ENCODE data around the gene GRAMD1A. TPM values are rescaled to one million over a fixed set of nuclear protein-coding genes. Genes with fewer than 3 reads are reported as not detected.

GRAMD1A gene
- total and polyA plus RNA-seq, 2 of the 8 experiments (the other 6 are each of a cell fraction or from before 2014, with no cell fraction given) = 113 to 154 TPM

GRCh38 chr19:35038623-35039512 lies 38.7 kb downstream of the GRAMD1A start:
- Histone ChIP-seq H4K91ac (replicated peaks; ENCODE audit: insufficient read length, low read length) (peak overlapping the region; percentile 61), H2AFZ (ENCODE audit: low read length) (no peak overlapping the region), H3K36me3 (ENCODE audit: control insufficient read depth in 2 of 4, insufficient read depth in 4 of 4, low read length in 3 of 4) (no peaks in the 10 kb centered on the region; a peak in 2 of 8 replicates), H2BK5ac (ENCODE audit: low read depth, low read length) (0 out of 2 replicates have a peak overlapping the region, but pooled peaks have one; percentile 52), H3K23me2 (ENCODE audit: low read depth, low read length) (peaks cover 7% of the 10 kb centered on the region; the same call in 1 of the 2 replicates), H3K27me3 (replicated peaks in 1 of 4; ENCODE audit: control insufficient read depth in 3 of 4, extremely low read depth in 1 of 4, insufficient read depth in 3 of 4, low read length in 3 of 4) (no peaks in the 10 kb centered on the region), H3K4me2 (ENCODE audit: insufficient read depth in 1 of 2, low read depth in 2 of 2, low read length in 2 of 2) (no peak overlapping the region; a peak in 1 of 4 replicates), H4K20me1 (replicated peaks in 1 of 2; ENCODE audit: control insufficient read depth in 1 of 2, insufficient read depth in 2 of 2, low read length in 2 of 2) (no peaks in the 10 kb centered on the region), H2AK5ac (ENCODE audit: low read depth, low read length) (0 out of 2 replicates have a peak overlapping the region, but pooled peaks have one; percentile 96), H4K8ac (ENCODE audit: extremely low read depth, insufficient read depth, low read length) (no peak overlapping the region), H2BK120ac (replicated peaks; ENCODE audit: low read depth, low read length) (no peak overlapping the region), H3K56ac (replicated peaks; ENCODE audit: insufficient read length, low read depth, low read length) (no peak overlapping the region), H3K18ac (ENCODE audit: extremely low read depth, low read length) (no peak overlapping the region; the same call in 1 of the 2 replicates), H3K79me1 (ENCODE audit: low read depth, low read length) (no peaks in the 10 kb centered on the region), H3K14ac (ENCODE audit: insufficient read length) (no peak overlapping the region), H3K4me1 (replicated peaks in 1 of 4; ENCODE audit: control insufficient read depth in 3 of 4, insufficient read depth in 4 of 4, low read length in 3 of 4) (peaks cover 0 to 24% (median 20%) of the 10 kb centered on the region in 4 experiments; a peak in 6 of 7 replicates), H3K27ac (ENCODE audit: low read depth, low read length) (no peak overlapping the region), H3K9me3 (ENCODE audit: insufficient read depth in 2 of 2, low read depth in 1 of 2, low read length in 1 of 2) (no peaks in the 10 kb centered on the region), H2BK15ac (ENCODE audit: low read length) (peak overlapping the region; percentile 92), H3K4me3 (ENCODE audit: extremely low read depth in 1 of 4, insufficient read depth in 2 of 4, low read depth in 3 of 4, low read length in 4 of 4) (peak overlapping the region in 1 of 4 experiments; percentile 66; a peak in 2 of 8 replicates), H3K4ac (replicated peaks; ENCODE audit: insufficient read length, low read depth, low read length) (no peak overlapping the region), H3K23ac (ENCODE audit: insufficient read length) (no peak overlapping the region), H3K79me2 (ENCODE audit: control insufficient read depth in 1 of 2, insufficient read depth in 2 of 2, low read length in 2 of 2) (peaks cover 0 to 8% of the 10 kb centered on the region in 2 experiments; a peak in 1 of 4 replicates), H3K9ac (replicated peaks in 1 of 4; ENCODE audit: extremely low read depth in 1 of 4, low read depth in 3 of 4, low read length in 3 of 4) (no peak overlapping the region), H2BK20ac (ENCODE audit: low read length) (0 out of 2 replicates have a peak overlapping the region, but pooled peaks have one; percentile 87), H4K5ac (ENCODE audit: insufficient read length, low read depth, low read length) (no peak overlapping the region), H2BK12ac (ENCODE audit: low read depth, low read length) (peak overlapping the region; percentile 97; the same call in 1 of the 2 replicates)
- ChIA-PET POLR2A (ENCODE audit: partially characterized antibody) (interaction anchor here (0.7 to 2.0 kb wide), 7 partner anchors 7 to 43 kb away, joined by 3 to 14 read pairs (median 3); partner anchors contain the start of genes GRAMD1A and SCN1B), CTCF (ENCODE audit: partially characterized antibody) (interaction anchor here (0.7 to 0.9 kb wide), 3 partner anchors 28 to 200 kb away, joined by 3 to 5 read pairs (median 3); no protein-coding TSS in a partner anchor)
- FAIRE-seq = no peak
- no peak for DNase-seq (ENCODE audit: low read depth in 1 of 2, low spot score in 2 of 2)
- 85% methylated on average over 16 of the region's 17 CpGs; no CpG with 5 or more reads in 1 of the 2 experiments for WGBS, 2 experiments (ENCODE audit: extremely low coverage in 1 of 2, insufficient coverage in 1 of 2, insufficient read length in 1 of 2, insufficient replicate concordance in 2 of 2, low coverage in 1 of 2, low lambda C conversion rate in 2 of 2, missing lambda C conversion rate in 1 of 2)
- no peak for TF ChIP-seq BRCA1 (IDR thresholded peaks at IDR 0.05; ENCODE audit: low read depth, low read length)
- no peak for TF ChIP-seq GTF2F1 (IDR thresholded peaks at IDR 0.05; ENCODE audit: borderline replicate concordance, low read depth, low read length)
- TF ChIP-seq RXRA (IDR thresholded peaks at IDR 0.05; ENCODE audit: insufficient read depth, low read depth, low read length) = no peak
- TF ChIP-seq TEAD4 (IDR thresholded peaks at IDR 0.05; ENCODE audit: low read depth, low read length) = no peak
- no peak for TF ChIP-seq CREB1 (IDR thresholded peaks at IDR 0.05)
- TF ChIP-seq CHD2 (IDR thresholded peaks at IDR 0.05; ENCODE audit: low read length) = no peak
- no peak for TF ChIP-seq BACH1 (IDR thresholded peaks at IDR 0.05; ENCODE audit: low read length)
- TF ChIP-seq CEBPB (IDR thresholded peaks at IDR 0.05; ENCODE audit: low read depth, low read length) = no peak
- no peak for TF ChIP-seq ATF3 (IDR thresholded peaks at IDR 0.05; ENCODE audit: insufficient read depth, low read depth, low read length)
- TF ChIP-seq SP2 (IDR thresholded peaks at IDR 0.05; ENCODE audit: low read length) = no peak
- no peak for TF ChIP-seq MAFK (IDR thresholded peaks at IDR 0.05; ENCODE audit: low read depth, low read length)
- no peak for TF ChIP-seq CBX5 (IDR thresholded peaks at IDR 0.05; ENCODE audit: low read depth, low read length)

All from H1 (cell line).